ENCODE data around the gene ARF5.
"Not testable (repeated sequence)": the region's sequence is repeated elsewhere in the genome, so short reads cannot be mapped to it uniquely, and the experiment has no call there.

The ARF5 gene

GRCh38 chr7:127588019-127588696 lies at the start of gene ARF5:
ARF5 (plus strand) TSS chr7:127588411; CDS start chr7:127588499, 88 bp downstream.
- peak; percentile 88 for DNase-seq

GRCh38 chr7:127539116-127539515 lies 49.1 kb upstream of the ARF5 start:
- DNase-seq = no peak

GRCh38 chr7:127540461-127540860 lies 47.8 kb upstream of the ARF5 start:
- not testable (repeated sequence) for DNase-seq

- no peak for DNase-seq
Measured at GRCh38 chr7:127541548-127541947, 46.7 kb upstream of the ARF5 start.

- DNase-seq = no peak
Measured at GRCh38 chr7:127546313-127546712, 41.9 kb upstream of the ARF5 start.

GRCh38 chr7:127550247-127550646 lies 38.0 kb upstream of the ARF5 start:
- DNase-seq = no peak

GRCh38 chr7:127551941-127552340 lies 36.3 kb upstream of the ARF5 start:
- no peak for DNase-seq

- no peak for DNase-seq
Measured at GRCh38 chr7:127556404-127556803, 31.8 kb upstream of the ARF5 start.

- no peak for DNase-seq
Measured at GRCh38 chr7:127557803-127558202, 30.4 kb upstream of the ARF5 start.

GRCh38 chr7:127566242-127566641 lies 22.0 kb upstream of the ARF5 start:
- no peak for DNase-seq

GRCh38 chr7:127568034-127568433 lies 20.2 kb upstream of the ARF5 start:
- DNase-seq = not testable (repeated sequence)

GRCh38 chr7:127571741-127572505 lies 16.3 kb upstream of the ARF5 start:
- DNase-seq = no peak

- no peak for DNase-seq
Measured at GRCh38 chr7:127578036-127578684, 10.1 kb upstream of the ARF5 start.

- no peak for DNase-seq
Measured at GRCh38 chr7:127578711-127579275, 9.4 kb upstream of the ARF5 start.

- no peak for DNase-seq
Measured at GRCh38 chr7:127580612-127581011, 7.6 kb upstream of the ARF5 start.

GRCh38 chr7:127581716-127582115 lies 6.5 kb upstream of the ARF5 start:
- no peak for DNase-seq

- no peak for DNase-seq
Measured at GRCh38 chr7:127582361-127582760, 5.8 kb upstream of the ARF5 start.

GRCh38 chr7:127584648-127585043 lies 3.6 kb upstream of the ARF5 start:
- no peak for DNase-seq

GRCh38 chr7:127585044-127585953 lies 2.9 kb upstream of the ARF5 start, which contains the start of gene GCC1:
GCC1 (minus strand) TSS chr7:127585596; CDS start chr7:127585182, 414 bp downstream.
- DNase-seq = peak; percentile 92

- DNase-seq = no peak
Measured at GRCh38 chr7:127586346-127586745, 1.9 kb upstream of the ARF5 start.

GRCh38 chr7:127587663-127588018 lies 570 bp upstream of the ARF5 start:
- DNase-seq = no peak

- peak; percentile 68 for DNase-seq
Measured at GRCh38 chr7:127588697-127589482, 679 bp downstream of the ARF5 start.
